SH-SY5Y (cell line): ENCODE results near the gene LTF.

ENCODE experiments used
- GATA2 ChIP-seq: IDR thresholded peaks from 2 replicates; pipeline ENCODE4 v1.6.1; 2011; ENCODE audit warnings: mild to moderate bottlenecking, low read depth, low read length
- GATA3 ChIP-seq: IDR thresholded peaks from 2 replicates; pipeline ENCODE4 v1.6.1; 2011; ENCODE audit warnings: low read depth, mild to moderate bottlenecking, low read length, moderate library complexity

LTF gene

GRCh38 chr3:46448721-46449120, 16.0 kb downstream of the LTF start:
- TF ChIP-seq GATA2 (no peak), GATA3 (no peak)

- no peak for TF ChIP-seq GATA3
- no peak for TF ChIP-seq GATA2
Observed at GRCh38 chr3:46447228-46447985, 17.3 kb downstream of the LTF start.

- TF ChIP-seq GATA3, result no peak
Observed at GRCh38 chr3:46442576-46443530, 21.9 kb downstream of the LTF start.

- TF ChIP-seq GATA2 (no peak), GATA3 (no peak)
Observed at GRCh38 chr3:46440531-46441294, 24.0 kb downstream of the LTF start.

- TF ChIP-seq GATA2, result no peak
- TF ChIP-seq GATA3, result no peak
Observed at GRCh38 chr3:46438831-46439230, 25.9 kb downstream of the LTF start.

DNA sequence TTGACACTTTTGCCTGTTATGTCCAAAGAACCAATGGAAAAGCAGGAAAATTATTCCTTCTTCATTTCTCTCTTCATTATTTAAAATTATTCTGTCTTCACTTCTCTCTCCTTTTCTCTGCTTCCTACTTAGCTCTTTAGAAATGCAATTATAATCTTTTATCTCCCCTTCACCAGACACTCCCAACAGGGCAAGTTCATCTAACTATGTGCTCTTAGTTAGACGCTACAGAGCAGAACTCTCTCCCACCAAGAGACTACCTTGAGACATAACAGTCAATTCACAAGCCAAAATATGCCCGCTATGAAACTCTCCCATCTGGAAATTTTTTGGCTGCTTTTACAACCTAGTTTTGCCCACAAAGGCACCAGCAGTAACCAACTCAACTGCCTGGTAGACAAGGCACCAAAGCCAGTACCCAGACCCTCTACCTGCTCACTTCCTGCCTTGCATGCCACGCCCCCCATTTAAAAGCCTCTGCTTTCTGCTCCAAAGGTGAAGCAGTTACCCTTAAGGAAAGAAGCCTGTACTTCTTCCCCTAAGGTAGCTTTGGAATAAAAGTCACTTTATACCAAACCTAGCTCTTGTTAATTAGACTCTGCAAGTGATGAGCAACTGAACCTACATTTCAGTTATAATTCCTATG, 29.5 kb downstream of the LTF start:
- TF ChIP-seq GATA2 (no peak), GATA3 (no peak)

GRCh38 chr3:46433841-46434240, 30.9 kb downstream of the LTF start:
- TF ChIP-seq GATA3 (no peak), GATA2 (no peak)

DNA sequence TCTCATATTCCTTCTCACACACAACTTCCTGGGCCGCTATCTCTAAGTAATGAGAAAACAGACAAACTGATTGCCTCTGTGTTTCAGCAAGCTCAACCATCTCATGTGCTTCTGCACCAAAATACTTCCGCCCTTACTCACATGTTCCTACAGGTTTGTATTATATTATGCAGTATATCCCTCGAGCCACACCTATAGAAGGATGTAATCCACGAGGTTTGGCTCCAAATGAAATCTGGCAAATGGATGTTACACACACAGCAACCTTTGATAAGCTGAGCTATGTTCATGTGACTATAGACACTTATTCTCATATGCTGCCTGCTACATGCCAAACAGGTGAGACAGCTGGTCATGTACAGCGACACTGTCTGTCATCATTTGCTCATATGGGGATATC, 35.0 kb downstream of the LTF start:
- no peak for TF ChIP-seq GATA3
- TF ChIP-seq GATA2, result no peak

DNA sequence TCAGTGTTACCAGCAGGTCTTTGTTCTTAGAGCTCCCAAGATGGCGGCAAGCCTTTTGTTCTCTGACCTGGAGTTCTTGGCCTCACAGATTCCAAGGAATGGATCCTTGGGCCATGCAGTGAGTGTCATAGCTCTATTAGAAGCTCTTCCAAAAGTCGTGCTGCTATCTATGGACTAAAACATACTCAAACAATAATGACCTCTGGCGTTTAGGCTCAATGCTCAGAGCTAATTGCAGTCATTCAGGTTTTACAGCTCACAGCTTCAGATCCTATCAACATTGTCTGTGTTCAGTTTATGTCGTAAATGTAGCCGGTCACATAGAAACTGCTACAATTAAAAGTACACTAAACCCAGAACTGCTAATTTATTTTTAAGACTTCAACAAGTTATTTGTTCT, 35.5 kb downstream of the LTF start:
- TF ChIP-seq GATA2, result no peak
- no peak for TF ChIP-seq GATA3

DNA sequence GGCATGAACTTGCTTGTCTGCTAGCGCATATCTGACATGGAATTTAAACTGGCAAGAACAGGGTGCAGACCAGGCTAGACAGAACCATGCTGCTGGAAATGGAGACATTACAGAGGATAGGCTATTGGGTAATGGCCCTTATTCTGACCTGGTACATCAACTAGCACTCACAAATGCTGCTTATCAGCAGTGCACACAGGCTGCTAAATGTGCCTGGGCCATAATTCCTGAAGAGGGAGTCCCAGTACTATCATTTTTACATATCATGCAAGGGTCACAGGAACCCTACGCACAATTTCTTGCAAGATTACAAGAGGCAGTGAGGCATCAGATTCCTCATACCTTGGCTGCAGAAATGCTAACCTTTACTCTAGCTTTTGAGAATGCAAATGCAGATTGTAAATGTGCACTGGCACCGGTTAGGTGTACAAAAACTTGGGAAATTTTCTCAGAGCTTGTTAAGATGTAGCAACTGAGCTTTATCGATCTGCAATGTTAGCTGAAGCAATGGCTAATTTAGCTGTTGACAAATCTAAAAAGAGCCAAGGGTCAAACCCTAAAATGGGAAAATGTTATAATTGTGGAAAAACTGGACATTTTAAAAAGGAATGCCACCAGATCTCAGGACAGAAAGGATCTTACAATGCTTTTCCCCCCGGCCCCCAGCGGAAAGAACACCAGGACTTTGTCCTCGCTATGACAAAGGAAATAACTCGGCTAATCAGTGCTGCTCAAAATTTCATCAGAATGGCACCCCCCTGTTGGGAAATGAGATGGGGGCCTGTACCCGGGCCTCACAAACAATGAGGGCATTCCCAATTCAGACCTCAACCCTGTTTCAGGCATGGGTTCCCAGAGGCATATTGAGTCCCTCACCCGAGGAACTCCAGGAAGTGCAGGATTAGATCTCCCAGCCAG, 36.5 kb downstream of the LTF start:
- TF ChIP-seq GATA2 (no peak), GATA3 (no peak)

- TF ChIP-seq GATA2 (no peak), GATA3 (no peak)
Observed at GRCh38 chr3:46423588-46423987, 41.1 kb downstream of the LTF start.

DNA sequence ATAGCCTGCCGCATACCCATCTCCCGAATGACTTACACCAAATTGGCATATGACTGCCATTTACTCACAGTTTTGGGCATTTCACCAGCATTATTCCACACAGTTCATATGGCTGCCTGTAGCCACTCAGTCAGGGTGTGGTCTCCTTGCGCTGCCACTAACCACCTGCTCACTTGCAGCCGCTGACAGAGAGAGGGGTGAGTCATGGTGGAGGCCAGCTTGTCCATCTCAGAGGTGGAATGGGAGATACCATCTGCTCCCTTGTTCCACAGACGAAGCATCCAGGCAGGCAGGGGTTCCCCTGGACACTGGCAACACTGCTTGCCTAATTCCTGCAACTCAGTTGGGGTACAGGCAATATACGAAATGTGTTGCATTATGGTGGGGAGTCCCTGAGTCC, 42.1 kb downstream of the LTF start:
- TF ChIP-seq GATA3, result no peak

GRCh38 chr3:46420931-46421330, 43.8 kb downstream of the LTF start:
- no peak for TF ChIP-seq GATA3
- TF ChIP-seq GATA2, result no peak

DNA sequence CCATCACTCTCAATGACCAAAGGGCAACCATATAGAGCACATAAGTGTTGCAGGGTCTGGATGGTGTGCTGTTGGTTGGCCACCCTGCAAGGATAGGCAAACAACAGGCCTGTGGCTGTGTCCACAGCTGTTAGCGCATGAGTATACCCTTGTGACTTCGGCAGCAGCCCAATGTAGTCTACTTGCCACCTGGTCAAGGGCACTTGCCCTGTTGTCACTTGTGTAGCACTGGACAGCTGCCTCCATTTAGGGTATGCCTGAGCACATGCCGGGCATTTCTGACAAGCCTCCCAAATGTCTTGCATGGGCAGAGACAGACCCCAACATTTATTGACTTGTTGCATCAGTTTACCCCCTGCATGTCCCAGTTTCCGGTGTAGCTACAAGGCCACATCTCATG, 44.9 kb downstream of the LTF start:
- TF ChIP-seq GATA2 (no peak), GATA3 (no peak)
